Heart right ventricle (tissue), 16 donors: Measurements from ENCODE around the gene ATG10. TPM values are rescaled to one million over a fixed set of nuclear protein-coding genes. Genes with fewer than 3 reads are reported as not detected.

Experiments used
- ATAC-seq, 8 donors: fragments of 200-7000 bp; cut with Tn5 transposase; one replicate each; pipeline ENCODE4 v1.9.1; 2020; ENCODE audit warnings: mild to moderate bottlenecking in 8 of 8, moderate library complexity in 8 of 8, moderate number of reproducible peaks in 1 of 8
- DNase-seq, 2 donors: peaks; one replicate each; pipeline ENCODE4 v3.0.0-alpha.2; 2020
- H3K27ac ChIP-seq, 10 donors: fragments of 200-600 bp; sonication (generic) in 2 of 10; one replicate each; pipeline versions ENCODE4 v1.5.0 to v1.8.0; 2020 to 2022; ENCODE audit warnings: mild to moderate bottlenecking in 3 of 10
- H3K27me3 ChIP-seq, 7 donors: fragments of 200-600 bp; one replicate each; pipeline ENCODE4 v1.8.0; 2021 to 2022; ENCODE audit warnings: mild to moderate bottlenecking in 2 of 7
- H3K36me3 ChIP-seq, 9 donors: fragments of 200-600 bp; sonication (generic) in 1 of 9; one replicate each; pipeline versions ENCODE4 v1.5.0 to v1.8.0; 2020 to 2022; ENCODE audit warnings: mild to moderate bottlenecking in 2 of 9
- H3K4me1 ChIP-seq, 9 donors: fragments of 200-600 bp; sonication (generic) in 1 of 9; one replicate each; pipeline versions ENCODE4 v1.5.0 to v1.8.0; 2020 to 2022; ENCODE audit warnings: mild to moderate bottlenecking in 4 of 9
- H3K4me3 ChIP-seq, 10 donors: fragments of 200-600 bp; sonication (generic) in 2 of 10; one replicate each; pipeline versions ENCODE4 v1.5.0 to v1.8.0; 2020 to 2022; ENCODE audit warnings: mild to moderate bottlenecking in 7 of 10, moderate library complexity in 2 of 10
- H3K9me3 ChIP-seq, 11 donors: fragments of 200-600 bp in 10 of 11; sonication (generic) in 2 of 11; one replicate each; pipeline versions ENCODE4 v1.5.0 to v1.8.0; 2013 to 2022; ENCODE audit warnings: mild to moderate bottlenecking in 2 of 11, control low read depth in 1 of 11, moderate library complexity in 1 of 11
- WGBS, 2 donors: extraction: QIAGEN DNeasy Blood & Tissue Kit; methylation state at CpG; one replicate each; pipeline ENCODE4 v1.1.7; 2013; ENCODE audit warnings: inconsistent platforms in 1 of 2; 5-methylcytosine and 5-hydroxymethylcytosine counted together
- intact Hi-C, 10 donors: fragments of 100-400 bp; cut with DNase I; formaldehyde crosslinking; loops; one replicate each; pipeline versions ENCODE4 v1.11.1 to v1.14.2; 2022
- long read RNA-seq, 3 donors: library from polyadenylated mRNA; unstranded; transcript quantifications; one replicate each; pipeline ENCODE4 v2.0.0, GENCODE V29; 2020 to 2021
- polyA plus RNA-seq, 2 donors: library from polyadenylated mRNA; stranded (reverse); fragments of 200-250 nt; gene quantifications; one replicate each; pipeline ENCODE4 v1.2.3, GENCODE V29; 2013
- total RNA-seq, 10 donors: library from RNA; stranded (reverse); fragmentation: NEBNext Ultra II Directional in 3 of 10; extraction: Animal tissue kit (Norgen Biotek cat#: 25700) in 3 of 10; gene quantifications; one replicate each; pipeline versions ENCODE4 v1.2.1 to v1.2.4, GENCODE V29; 2021 to 2023
- TF ChIP-seq, protein P1 (sequence below), 9 donors: fragments of 200-600 bp; sonication (generic) in 2 of 9; IDR thresholded peaks; one replicate each; pipeline versions ENCODE4 v1.5.0 to v1.8.0; 2021 to 2022; ENCODE audit warnings: antibody characterized with exemption in 9 of 9, mild to moderate bottlenecking in 5 of 9, moderate library complexity in 1 of 9
- donor health status: Arrhythmogenic right ventricular cardiomyopathy.
- donor health status: ischemic (EF 13 %, LVEDD 7.1; RV severe dilation, severe dysfunction).
- donor health status: healthy with polysubstance abuse.
- donor health status: DM: no; HTN: yes; CAD: no.
- donor health status: DM: no; HTN: no; CAD: no.
- donor health status: ischemic (EF 25% LVEDD 6.9; RV normal size, moderate dysfunction).
- donor health status: ischemic (EF 25% LVEDD 5.7; RV mildly dilated, moderate dysfunction).
- donor health status: healthy.
- donor health status: DM: yes; HTN: yes; CAD: no.
- donor health status: Ischemic cardiomyopathy.
- donor health status: ischemic (EF 35%, LVEDD 5.7; RV mildly dilated, moderate dysfunction).
- donor health status: nonischemic (EF 11% LVEDD 7.7; RV severe dilation, severe dysfunction).
- donor health status: DM: yes; HTN: yes; CAD: no.
- donor health status: PGD.
- donor health status: ischemic (EF 29% LVEDD 5.4; RV normal size, mild dysfunction).
- donor health status: nonischemic (EF 23%, LVEDD 6.1; RV moderate dilation, normal function).

Gene ATG10
- total RNA-seq (1 to 10 TPM; 4.6 to 8.0 (median 7.2) TPM), polyA plus RNA-seq (1 to 10 TPM; 4.8 to 5.0 TPM)
- long read RNA-seq, donor 1, partial matches to known transcripts = 1 of 8 reads
- long read RNA-seq, donor 1, other reads (novel, unspliced or antisense) = 3 of 8 reads
- long read RNA-seq, donor 2, partial matches to known transcripts = 0 of 13 reads
- long read RNA-seq, donor 2, other reads (novel, unspliced or antisense) = 9 of 13 reads
- long read RNA-seq, donor 3, partial matches to known transcripts = 1 of 15 reads
- long read RNA-seq, donor 3, other reads (novel, unspliced or antisense) = 11 of 15 reads

DNA sequence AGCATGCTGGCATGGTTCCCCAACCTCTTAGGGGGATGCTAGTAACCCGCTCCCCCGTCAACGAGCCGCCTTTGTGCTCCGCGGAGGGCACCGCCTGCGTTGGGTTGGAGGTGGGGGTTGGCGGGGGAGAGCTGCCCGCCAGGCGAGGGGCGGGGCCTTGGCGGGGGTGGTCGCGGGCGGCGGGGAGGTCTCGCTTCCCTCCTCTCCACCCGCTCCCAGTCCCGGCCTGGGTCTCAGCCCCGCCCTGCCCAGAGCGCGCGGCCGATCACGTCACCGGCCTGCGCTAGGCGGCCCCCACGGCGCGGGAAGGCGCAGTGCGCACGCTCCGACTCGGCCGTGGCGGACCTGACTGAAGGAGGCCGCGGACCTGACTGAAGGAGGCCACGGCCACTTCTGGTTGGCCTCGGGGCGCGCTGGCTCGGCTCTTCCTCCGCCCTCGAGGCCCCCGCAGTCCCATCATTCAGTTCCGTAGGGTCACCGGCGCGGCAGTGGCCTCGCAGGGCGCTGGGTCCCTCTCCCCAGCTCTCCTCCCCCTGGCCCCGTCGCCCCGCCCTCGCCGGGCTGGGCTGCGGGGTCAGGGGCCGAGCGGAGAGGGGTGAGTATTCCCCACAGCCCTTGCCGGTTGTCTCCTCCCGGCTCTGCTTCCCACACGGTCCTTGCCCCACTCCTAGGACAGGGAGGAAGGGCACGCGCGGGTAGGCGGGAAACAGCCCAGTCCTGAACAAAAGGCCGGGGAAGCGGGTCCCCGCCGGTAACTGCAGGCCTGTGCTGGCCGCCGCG is at the start of gene ATG10:
ATG10 (plus strand) TSS at position 312 of the 780 bp plus-strand sequence. CDS start 15,548 bp downstream, outside the sequence.
- intact Hi-C loops = loop anchor here in 7 of 10 donors (2.0 to 10.0 kb wide), 10 partner anchors 117 to 467 kb away; partner anchors contain the start of gene SSBP2 (in 5 of the 7)
- peak within 1 kb of the TSS; percentile 37 to 86 (median 68) for H3K4me3 ChIP-seq
- ATAC-seq = peak; percentile 99 to 100 (median 99)
- WGBS, 2 donors = 0% methylated on average over 73 to 77 of the region's 77 CpGs
- no peaks in the 10 kb centered on the region for H3K27me3 ChIP-seq
- H3K9me3 ChIP-seq = no peaks in the 10 kb centered on the region
- H3K27ac ChIP-seq = peak within 1 kb of the TSS; percentile 97 to 100 (median 99)
- H3K4me1 ChIP-seq = peaks cover 0 to 20% (median 0%) of the 10 kb centered on the region in 9 donors
- TF ChIP-seq, protein P1, sequence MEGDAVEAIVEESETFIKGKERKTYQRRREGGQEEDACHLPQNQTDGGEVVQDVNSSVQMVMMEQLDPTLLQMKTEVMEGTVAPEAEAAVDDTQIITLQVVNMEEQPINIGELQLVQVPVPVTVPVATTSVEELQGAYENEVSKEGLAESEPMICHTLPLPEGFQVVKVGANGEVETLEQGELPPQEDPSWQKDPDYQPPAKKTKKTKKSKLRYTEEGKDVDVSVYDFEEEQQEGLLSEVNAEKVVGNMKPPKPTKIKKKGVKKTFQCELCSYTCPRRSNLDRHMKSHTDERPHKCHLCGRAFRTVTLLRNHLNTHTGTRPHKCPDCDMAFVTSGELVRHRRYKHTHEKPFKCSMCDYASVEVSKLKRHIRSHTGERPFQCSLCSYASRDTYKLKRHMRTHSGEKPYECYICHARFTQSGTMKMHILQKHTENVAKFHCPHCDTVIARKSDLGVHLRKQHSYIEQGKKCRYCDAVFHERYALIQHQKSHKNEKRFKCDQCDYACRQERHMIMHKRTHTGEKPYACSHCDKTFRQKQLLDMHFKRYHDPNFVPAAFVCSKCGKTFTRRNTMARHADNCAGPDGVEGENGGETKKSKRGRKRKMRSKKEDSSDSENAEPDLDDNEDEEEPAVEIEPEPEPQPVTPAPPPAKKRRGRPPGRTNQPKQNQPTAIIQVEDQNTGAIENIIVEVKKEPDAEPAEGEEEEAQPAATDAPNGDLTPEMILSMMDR (IDR thresholded peaks at IDR 0.05) = no peak
- H3K36me3 ChIP-seq = peaks cover 0 to 8% (median 3%) of the 10 kb centered on the region in 9 donors
- peak; percentile 91 to 94 for DNase-seq

GRCh38 chr5:81922854-81923279 is 49.0 kb upstream of the ATG10 start:
- TF ChIP-seq, protein P1 (IDR thresholded peaks at IDR 0.05) = no peak
- H3K27me3 ChIP-seq = no peaks in the 10 kb centered on the region
- peaks cover 0 to 13% (median 0%) of the 10 kb centered on the region in 11 donors for H3K9me3 ChIP-seq
- H3K4me3 ChIP-seq = no peak overlapping the region
- H3K27ac ChIP-seq = no peak overlapping the region
- no peak for ATAC-seq
- 73% methylated on average over 4 of the region's 4 CpGs for WGBS, 2 donors
- intact Hi-C loops = no loop called here
- H3K4me1 ChIP-seq = peaks cover 0 to 11% (median 5%) of the 10 kb centered on the region in 9 donors
- no peak for DNase-seq
- H3K36me3 ChIP-seq = no peaks in the 10 kb centered on the region

DNA sequence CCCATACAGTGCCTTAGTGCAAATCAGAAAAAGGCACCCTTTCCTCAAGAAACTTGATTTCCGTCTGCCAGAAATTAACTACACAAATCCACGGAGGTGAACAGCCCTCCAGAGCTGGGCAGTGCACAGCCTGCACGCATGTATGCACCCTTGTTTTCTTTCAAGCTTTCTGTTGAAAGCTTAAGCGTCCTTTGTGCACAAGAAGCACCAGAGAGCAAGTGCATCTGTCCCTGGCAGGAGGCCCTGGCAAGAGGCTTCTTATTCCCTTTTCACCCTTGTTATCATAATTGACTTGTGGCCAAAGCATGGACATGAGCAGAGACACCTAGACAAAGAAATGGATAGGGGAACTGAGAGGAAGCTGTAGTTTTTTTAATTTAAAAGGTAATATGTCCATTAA is 47.4 kb upstream of the ATG10 start:
- H3K36me3 ChIP-seq = no peaks in the 10 kb centered on the region
- no peaks in the 10 kb centered on the region for H3K27me3 ChIP-seq
- ATAC-seq = peak in 5 of 8 donors; percentile 31 to 78 (median 57)
- H3K4me1 ChIP-seq = peaks cover 0 to 11% (median 5%) of the 10 kb centered on the region in 9 donors
- 21 to 31% methylated on average over 4 of the region's 4 CpGs for WGBS, 2 donors
- intact Hi-C loops = no loop called here
- DNase-seq = peak; percentile 17 to 40
- H3K27ac ChIP-seq = no peak overlapping the region
- H3K9me3 ChIP-seq = peaks cover 0 to 14% (median 0%) of the 10 kb centered on the region in 11 donors
- no peak overlapping the region for H3K4me3 ChIP-seq
- TF ChIP-seq, protein P1 (IDR thresholded peaks at IDR 0.05) = no peak

DNA sequence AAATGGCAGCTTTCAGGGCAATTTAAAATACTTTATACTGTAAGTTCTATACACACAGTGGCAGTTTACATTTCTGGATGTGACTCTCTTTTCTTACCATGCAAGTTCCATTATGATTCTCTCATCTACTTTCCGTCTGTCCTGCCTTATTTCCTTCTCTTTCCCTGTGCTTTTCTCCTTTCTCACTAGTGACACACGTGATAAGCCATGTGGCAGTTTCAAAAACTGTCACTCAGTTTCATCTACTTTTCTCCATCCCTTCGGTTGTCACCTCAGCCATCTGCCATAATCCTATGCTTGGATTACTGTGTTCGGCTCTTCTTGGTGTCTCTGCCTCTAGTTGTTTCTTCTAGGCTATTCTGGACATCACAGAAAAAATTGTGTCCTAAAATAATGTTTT is 46.8 kb upstream of the ATG10 start:
- WGBS, 2 donors = 86 to 87% methylated on average over 4 of the region's 4 CpGs
- Histone ChIP-seq H3K36me3 (no peaks in the 10 kb centered on the region), H3K4me3 (no peak overlapping the region), H3K4me1 (peaks cover 0 to 11% (median 5%) of the 10 kb centered on the region in 9 donors), H3K9me3 (peaks cover 0 to 14% (median 0%) of the 10 kb centered on the region in 11 donors), H3K27ac (no peak overlapping the region), H3K27me3 (no peaks in the 10 kb centered on the region)
- no peak for DNase-seq
- no peak for ATAC-seq
- intact Hi-C loops = no loop called here
- TF ChIP-seq, protein P1 (IDR thresholded peaks at IDR 0.05) = no peak
